ENCODE measurements around the gene SLC35E3. TPM values are rescaled to one million over a fixed set of nuclear protein-coding genes. Genes with fewer than 3 reads are reported as not detected.

Gene SLC35E3
- polyA plus RNA-seq, 1 experiment = 9.2 TPM

DNA sequence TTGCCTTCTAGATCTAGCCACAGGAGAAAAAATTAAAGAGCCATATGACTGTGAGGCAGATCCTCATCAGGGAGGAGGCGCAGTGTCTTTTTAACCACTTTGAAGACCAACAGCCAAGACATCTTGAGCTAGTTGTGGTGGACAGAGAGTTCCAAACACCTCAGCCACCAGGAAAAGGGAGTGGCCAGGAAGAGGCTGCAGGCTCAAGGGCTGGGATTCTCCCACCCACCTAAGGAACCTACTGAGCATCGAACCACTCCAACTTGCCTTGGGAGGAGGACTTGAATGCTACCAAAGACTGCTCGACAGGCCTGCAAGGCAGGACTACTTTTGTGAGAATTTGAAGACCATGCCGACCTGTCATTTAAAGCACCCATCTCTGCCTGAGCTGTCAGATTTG is 47.5 kb downstream of the SLC35E3 start:
- POLR2A ChIA-PET = no interaction called here
- no peak for DNase-seq (ENCODE audit: low read depth, low spot score)
- Histone ChIP-seq H3K9me3 (ENCODE audit: control insufficient read depth, insufficient read depth, low read length) (no peaks in the 10 kb centered on the region), H3K27me3 (ENCODE audit: control insufficient read depth, insufficient read depth, low read length) (no peaks in the 10 kb centered on the region), H3K4me3 (ENCODE audit: low read depth, low read length) (no peak overlapping the region), H3K27ac (ENCODE audit: low read depth, low read length) (no peak overlapping the region)
- CTCF ChIA-PET = interaction anchor here (1.1 kb wide), 2 partner anchors 14 to 37 kb away, joined by 3 read pairs; no protein-coding TSS in a partner anchor
- TF ChIP-seq, protein P1, sequence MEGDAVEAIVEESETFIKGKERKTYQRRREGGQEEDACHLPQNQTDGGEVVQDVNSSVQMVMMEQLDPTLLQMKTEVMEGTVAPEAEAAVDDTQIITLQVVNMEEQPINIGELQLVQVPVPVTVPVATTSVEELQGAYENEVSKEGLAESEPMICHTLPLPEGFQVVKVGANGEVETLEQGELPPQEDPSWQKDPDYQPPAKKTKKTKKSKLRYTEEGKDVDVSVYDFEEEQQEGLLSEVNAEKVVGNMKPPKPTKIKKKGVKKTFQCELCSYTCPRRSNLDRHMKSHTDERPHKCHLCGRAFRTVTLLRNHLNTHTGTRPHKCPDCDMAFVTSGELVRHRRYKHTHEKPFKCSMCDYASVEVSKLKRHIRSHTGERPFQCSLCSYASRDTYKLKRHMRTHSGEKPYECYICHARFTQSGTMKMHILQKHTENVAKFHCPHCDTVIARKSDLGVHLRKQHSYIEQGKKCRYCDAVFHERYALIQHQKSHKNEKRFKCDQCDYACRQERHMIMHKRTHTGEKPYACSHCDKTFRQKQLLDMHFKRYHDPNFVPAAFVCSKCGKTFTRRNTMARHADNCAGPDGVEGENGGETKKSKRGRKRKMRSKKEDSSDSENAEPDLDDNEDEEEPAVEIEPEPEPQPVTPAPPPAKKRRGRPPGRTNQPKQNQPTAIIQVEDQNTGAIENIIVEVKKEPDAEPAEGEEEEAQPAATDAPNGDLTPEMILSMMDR (IDR thresholded peaks at IDR 0.05; ENCODE audit: low read depth, low read length) = no peak

DNA sequence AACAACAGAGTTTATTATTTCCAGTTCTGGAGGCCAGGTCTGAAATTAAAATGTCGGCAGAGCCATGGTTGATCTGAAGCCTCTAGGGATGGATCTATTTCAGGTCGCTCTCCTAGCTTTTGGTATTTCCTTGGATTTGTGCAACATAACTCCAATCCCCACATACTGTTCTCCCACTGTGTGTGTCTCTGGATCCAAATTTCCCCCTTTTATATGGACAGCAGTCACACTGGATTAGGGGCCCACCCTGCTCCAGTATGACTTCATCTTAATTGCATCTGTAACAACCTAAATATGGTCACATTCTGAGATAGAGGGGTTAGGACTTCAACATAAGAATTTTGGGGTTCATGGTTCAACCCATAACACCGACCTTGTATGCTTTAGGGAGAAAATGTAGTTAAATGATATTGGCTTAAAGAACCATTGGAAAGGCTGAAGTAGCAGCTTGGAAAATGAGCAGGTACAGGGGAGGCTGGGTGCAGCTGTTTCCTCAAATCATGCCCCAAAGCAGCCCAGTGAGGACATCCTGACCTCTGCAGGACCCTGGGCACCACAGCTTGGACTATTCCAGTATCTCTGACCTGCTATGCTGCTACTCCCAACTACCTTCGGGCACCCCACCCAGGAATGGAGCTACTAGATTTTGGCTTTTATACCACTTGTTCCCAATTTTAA is 48.1 kb downstream of the SLC35E3 start:
- TF ChIP-seq, protein P1 (IDR thresholded peaks at IDR 0.05; ENCODE audit: low read depth, low read length) = no peak
- no peaks in the 10 kb centered on the region for H3K9me3 ChIP-seq (ENCODE audit: control insufficient read depth, insufficient read depth, low read length)
- H3K27ac ChIP-seq (ENCODE audit: low read depth, low read length) = no peak overlapping the region
- no peak overlapping the region for H3K4me3 ChIP-seq (ENCODE audit: low read depth, low read length)
- CTCF ChIA-PET = interaction anchor here (1.1 kb wide), 2 partner anchors 13 to 36 kb away, joined by 3 read pairs; no protein-coding TSS in a partner anchor
- no peak for DNase-seq (ENCODE audit: low read depth, low spot score)
- H3K27me3 ChIP-seq (ENCODE audit: control insufficient read depth, insufficient read depth, low read length) = no peaks in the 10 kb centered on the region
- POLR2A ChIA-PET = no interaction called here

GRCh38 chr12:68794653-68795251 is 48.8 kb downstream of the SLC35E3 start:
- TF ChIP-seq, protein P1 (IDR thresholded peaks at IDR 0.05; ENCODE audit: low read depth, low read length) = no peak
- Histone ChIP-seq H3K4me3 (ENCODE audit: low read depth, low read length) (no peak overlapping the region), H3K27me3 (ENCODE audit: control insufficient read depth, insufficient read depth, low read length) (no peaks in the 10 kb centered on the region), H3K9me3 (ENCODE audit: control insufficient read depth, insufficient read depth, low read length) (no peaks in the 10 kb centered on the region), H3K27ac (ENCODE audit: low read depth, low read length) (no peak overlapping the region)
- CTCF ChIA-PET = interaction anchor here (0.9 to 1.1 kb wide), 4 partner anchors 13 to 48 kb away, joined by 3 to 5 read pairs (median 3); no protein-coding TSS in a partner anchor
- no peak for DNase-seq (ENCODE audit: low read depth, low spot score)
- POLR2A ChIA-PET = interaction anchor here (0.9 kb wide), 1 partner anchor 13 kb away, joined by 4 read pairs; the partner anchor contains the start of gene MDM2

DNA sequence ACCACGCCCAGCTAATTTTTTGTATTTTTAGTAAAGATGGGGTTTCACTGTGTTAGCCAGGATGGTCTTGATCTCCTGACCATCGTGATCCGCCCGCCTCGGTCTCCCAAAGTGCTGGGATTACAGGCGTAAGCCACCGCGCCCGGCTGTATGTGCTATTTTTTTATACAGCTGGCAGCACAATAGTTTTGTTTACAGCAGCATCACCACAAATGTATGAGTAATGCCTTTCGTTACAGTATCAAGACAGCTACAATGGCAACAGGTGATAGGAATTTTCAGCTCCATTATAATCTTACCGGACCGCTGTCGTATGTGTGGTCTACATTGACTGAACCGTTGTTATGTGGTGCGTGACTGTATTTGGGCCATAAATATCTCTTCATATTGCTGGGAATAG is 50.4 kb downstream of the SLC35E3 start:
- no peak for DNase-seq (ENCODE audit: low read depth, low spot score)
- CTCF ChIA-PET = no interaction called here
- H3K9me3 ChIP-seq (ENCODE audit: control insufficient read depth, insufficient read depth, low read length) = no peaks in the 10 kb centered on the region
- H3K27ac ChIP-seq (ENCODE audit: low read depth, low read length) = no peak overlapping the region
- TF ChIP-seq, protein P1 (IDR thresholded peaks at IDR 0.05; ENCODE audit: low read depth, low read length) = no peak
- no peak overlapping the region for H3K4me3 ChIP-seq (ENCODE audit: low read depth, low read length)
- H3K27me3 ChIP-seq (ENCODE audit: control insufficient read depth, insufficient read depth, low read length) = no peaks in the 10 kb centered on the region
- POLR2A ChIA-PET = no interaction called here

DNA sequence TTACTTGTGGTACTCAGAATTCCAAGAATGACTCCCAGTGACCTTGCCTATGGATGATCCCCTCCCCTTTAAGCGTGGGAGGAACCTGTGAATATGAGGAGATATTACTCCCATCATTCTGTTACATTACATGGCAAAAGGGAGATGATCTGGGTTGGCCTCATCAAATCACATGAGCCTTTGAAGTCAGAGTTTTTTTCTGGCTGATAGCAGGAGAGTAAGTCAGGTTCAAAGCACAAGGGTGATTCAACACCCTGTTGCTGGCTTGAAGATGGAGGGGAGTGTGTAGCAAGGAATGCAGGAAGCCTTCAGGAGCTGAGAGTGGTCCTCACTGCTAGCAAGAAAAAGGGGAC is 52.9 kb downstream of the SLC35E3 start:
- no peak overlapping the region for H3K4me3 ChIP-seq (ENCODE audit: low read depth, low read length)
- CTCF ChIA-PET = interaction anchor here (1.1 to 2.2 kb wide), 2 partner anchors 9 to 31 kb away, joined by 4 to 13 read pairs; partner anchors contain the start of gene MDM2
- DNase-seq (ENCODE audit: low read depth, low spot score) = no peak
- no peaks in the 10 kb centered on the region for H3K27me3 ChIP-seq (ENCODE audit: control insufficient read depth, insufficient read depth, low read length)
- TF ChIP-seq, protein P1 (IDR thresholded peaks at IDR 0.05; ENCODE audit: low read depth, low read length) = no peak
- POLR2A ChIA-PET = no interaction called here
- no peaks in the 10 kb centered on the region for H3K9me3 ChIP-seq (ENCODE audit: control insufficient read depth, insufficient read depth, low read length)
- H3K27ac ChIP-seq (ENCODE audit: low read depth, low read length) = no peak overlapping the region
